Stimulated activated CD4-positive, alpha-beta T cell treated with anti-CD3 and anti-CD28 coated beads, Interleukin-12 subunit alpha, Interleukin-12 subunit beta, amount 100 ng/mL, for 24 hours (primary cell): ENCODE data around the gene PTCHD1.

Experiments
- DNase-seq, 2 experiments: peaks; one replicate each; pipeline ENCODE4 v3.0.0-alpha.2; 2020; ENCODE audit warnings: low read depth in 2 of 2

Gene PTCHD1

DNA sequence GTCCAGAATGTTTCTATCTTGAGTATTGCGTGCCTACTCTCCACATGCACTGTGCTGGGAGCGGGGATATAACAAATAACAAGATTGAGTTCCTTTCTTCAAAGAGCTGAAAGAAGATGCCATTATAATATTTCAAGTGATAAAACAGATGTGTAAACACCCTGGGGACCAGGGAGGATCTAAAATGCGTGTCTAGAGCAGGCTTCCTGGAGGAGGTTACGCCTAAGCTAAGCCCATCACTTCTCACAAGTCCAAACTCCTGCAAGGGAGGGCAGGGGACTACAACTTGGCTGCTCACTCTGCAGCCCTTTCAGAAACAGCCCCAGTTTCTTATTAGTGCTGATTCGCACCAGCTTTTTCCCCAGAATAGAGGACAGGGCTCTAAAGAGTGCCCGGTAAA is 21.5 kb downstream of the PTCHD1 start:
- DNase-seq: no peak

- no peak for DNase-seq
Measured at GRCh38 chrX:23364416-23364815, 29.8 kb downstream of the PTCHD1 start.

GRCh38 chrX:23365541-23365940 is 30.9 kb downstream of the PTCHD1 start:
- DNase-seq: no peak

- DNase-seq: no peak
Measured at GRCh38 chrX:23366914-23367313, 32.3 kb downstream of the PTCHD1 start.

DNA sequence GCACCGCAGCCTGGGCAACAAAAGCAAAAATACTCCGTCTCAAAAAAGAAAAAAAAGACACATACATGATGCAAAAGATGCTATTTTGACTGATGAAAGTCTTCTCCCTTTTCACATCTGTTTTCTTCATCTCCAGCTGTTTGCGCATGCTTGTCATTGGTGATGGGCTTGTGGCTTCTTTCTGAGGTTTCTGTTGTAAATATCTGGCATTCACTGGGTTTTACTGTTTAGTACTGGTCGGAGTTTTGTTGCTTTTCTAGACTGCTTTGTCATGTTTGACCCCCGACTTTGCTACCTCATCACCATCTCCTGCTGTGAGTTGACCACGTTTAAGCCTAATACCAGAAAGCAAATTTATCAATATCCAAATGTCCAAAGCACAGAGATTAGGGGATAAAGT is 34.4 kb downstream of the PTCHD1 start:
- DNase-seq: no peak

GRCh38 chrX:23372220-23372902 is 37.7 kb downstream of the PTCHD1 start:
- no peak for DNase-seq

DNA sequence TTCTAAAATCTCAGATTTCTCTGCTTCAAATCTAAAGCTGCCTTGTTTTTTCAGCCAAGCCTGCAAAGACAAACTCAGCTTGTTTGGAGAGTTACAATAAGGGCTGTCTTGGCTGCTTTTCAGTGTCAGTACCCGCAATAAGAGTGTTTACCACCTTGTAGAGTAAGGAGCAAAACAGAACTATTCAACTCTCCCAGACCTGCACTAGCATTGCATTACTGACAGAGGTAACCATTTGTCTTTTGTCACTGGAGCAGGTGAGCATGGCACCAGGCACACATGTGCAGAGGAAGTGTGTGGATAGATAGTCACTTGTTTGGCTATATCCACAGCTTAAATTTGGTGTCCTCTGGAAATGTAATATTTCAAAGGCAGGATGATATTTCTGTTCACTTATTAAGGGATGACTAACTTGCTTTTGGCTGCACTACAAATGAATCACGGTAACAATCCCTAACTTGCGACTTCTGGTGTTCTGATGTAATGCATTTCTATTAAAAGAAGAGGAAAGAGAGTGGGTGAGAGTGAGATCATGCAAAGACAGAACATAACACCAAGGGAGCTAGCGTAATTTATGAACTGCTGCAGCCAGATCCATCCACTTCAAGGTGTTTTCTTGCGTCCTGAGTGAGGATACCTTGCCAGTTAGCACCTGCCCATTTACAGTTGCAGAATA is 38.6 kb downstream of the PTCHD1 start:
- no peak for DNase-seq

DNA sequence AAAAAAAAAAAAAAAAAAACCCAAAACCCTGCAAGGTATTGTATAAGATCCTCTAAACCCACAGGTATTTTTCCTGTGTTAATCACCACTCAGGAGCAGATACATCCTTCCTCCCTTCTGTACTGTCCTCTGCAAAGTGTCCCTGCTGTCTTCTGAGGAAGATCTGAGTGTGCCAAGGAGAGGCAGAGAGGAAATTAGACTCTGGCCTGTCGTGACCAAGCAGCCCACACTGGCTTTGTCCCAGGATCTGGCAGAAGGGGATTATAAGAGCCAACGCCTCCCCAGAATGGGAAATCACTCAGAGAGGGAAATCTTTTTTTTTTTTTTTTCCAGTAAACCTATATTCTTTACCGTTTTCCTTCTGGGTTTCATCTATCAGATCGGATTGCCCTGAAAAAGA is 39.6 kb downstream of the PTCHD1 start:
- DNase-seq: no peak

DNA sequence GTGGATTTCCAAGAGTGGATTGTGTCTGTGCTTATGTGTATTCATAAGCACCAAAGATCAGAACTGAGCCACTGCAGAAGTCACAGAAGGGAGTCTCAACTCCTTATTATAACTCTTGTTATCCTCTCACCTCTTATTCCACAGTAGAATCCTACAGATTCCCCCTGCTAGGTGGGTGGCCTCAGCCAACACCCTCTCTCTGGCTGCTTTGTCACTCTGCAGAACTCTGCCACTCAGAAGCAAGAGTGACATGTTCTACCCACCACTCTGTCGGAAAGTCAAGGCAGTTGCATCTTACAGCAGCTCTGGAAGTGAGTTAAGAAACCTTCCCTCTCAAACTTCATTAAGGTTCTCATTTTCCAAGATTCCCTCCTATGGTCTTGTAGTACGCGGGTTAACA is 41.9 kb downstream of the PTCHD1 start:
- DNase-seq: no peak

- no peak for DNase-seq
Measured at GRCh38 chrX:23380581-23380980, 45.9 kb downstream of the PTCHD1 start.

DNA sequence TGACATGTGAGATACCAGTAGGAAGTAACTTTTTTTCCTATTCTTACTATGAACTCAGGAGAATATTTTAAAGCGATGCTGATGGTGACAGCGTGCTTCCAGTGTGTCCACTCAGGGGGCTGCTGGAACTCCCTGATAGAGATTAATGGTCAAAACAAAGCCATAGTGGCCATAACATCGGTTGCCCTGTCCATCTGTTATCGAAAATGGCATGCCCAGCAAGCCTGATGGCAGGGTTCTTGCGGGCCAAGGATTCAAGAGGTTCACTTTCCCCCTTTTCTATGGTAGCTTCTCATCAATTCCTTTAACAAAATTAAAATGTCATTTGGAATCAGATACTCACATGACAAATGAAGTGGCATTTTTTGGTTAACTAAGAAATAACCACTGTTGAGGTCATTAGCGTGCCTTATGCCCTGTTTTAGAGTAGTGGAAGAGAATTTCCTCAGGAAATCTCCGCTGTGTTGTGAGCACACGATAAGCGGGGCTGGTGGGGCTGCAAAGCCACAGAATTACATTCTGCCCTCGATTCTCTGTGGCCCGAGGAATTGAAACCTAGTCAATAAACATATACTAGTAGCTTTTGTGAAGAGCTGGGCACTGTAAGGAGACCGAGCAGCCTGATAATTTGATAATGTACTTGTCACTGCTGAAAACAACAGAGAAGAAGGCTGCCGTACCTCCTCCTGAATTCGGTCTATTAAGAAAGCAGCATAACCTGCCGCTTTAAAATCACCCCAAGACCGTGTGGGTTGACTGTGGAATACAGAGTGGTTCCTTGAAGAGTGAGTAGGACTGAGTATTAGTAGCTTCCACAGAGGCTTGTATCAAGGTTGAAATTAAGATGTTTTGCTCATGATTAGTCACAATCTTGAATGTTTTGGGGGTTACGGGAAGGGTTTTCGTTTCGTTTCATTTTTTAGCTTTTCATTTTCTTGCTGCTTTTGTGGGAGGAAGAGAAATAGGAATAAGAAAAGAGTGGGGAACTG is 46.7 kb downstream of the PTCHD1 start:
- DNase-seq: no peak

DNA sequence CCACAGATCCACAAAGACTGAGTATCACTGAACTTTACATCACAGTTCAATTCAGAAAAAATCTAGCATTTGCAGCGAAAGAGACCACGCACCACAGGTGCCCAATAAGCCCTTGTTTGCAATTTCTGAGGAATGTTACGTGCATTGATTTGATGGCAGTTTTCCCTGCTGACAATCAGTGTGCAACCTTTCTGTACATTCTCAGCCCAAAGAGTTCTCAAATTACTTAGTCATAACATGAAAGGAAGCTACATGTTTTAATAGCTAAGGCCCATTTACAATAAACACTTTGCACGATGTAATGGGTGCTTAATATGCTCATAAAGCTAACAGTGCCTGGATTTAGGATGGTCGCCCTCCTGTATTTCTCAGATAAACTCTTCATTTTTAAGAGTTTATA is 47.9 kb downstream of the PTCHD1 start:
- DNase-seq: no peak

DNA sequence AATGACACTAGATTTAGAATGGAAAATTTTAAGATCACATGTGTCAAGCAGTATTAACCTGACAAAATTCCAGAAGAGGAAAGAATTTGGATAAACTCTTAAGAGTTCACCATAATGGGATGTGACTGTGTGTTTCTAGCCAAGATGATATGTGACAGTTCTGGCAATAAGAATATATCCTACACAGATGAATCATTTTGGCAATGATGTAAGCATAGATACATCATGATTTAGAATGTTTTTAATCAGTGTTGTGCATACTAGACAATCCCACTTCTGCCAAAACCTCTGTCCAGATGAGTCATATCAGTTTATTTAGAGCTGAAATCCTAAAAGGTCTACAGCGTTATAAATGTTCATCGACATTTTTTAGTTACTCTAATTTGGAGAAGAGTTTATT is 48.8 kb downstream of the PTCHD1 start:
- DNase-seq: no peak

DNA sequence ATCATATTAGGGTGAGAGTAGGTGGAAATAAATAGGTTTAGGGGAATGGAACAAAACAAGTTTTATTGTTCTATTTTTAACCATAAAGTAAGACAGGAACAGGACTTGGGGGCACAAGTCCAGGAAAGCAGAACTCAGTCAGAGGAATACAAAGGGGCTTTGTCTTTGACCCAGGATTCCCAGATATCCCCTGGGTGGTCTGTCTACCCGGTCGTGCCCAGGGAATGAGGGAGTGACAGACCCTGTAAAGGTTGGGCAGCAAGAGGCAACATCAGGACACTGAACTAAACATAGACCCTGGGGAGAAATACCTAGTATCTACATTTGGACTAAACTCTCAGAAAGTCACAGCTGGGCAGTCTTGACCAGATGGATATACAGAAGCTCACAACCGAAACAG is 50.6 kb downstream of the PTCHD1 start:
- DNase-seq: no peak

- no peak for DNase-seq
Measured at GRCh38 chrX:23386260-23386659, 51.6 kb downstream of the PTCHD1 start.

- DNase-seq: no peak
Measured at GRCh38 chrX:23386726-23387125, 52.1 kb downstream of the PTCHD1 start.

- no peak for DNase-seq
Measured at GRCh38 chrX:23387550-23388184, 53.0 kb downstream of the PTCHD1 start.

GRCh38 chrX:23389196-23389792 is 54.6 kb downstream of the PTCHD1 start:
- DNase-seq: no peak

DNA sequence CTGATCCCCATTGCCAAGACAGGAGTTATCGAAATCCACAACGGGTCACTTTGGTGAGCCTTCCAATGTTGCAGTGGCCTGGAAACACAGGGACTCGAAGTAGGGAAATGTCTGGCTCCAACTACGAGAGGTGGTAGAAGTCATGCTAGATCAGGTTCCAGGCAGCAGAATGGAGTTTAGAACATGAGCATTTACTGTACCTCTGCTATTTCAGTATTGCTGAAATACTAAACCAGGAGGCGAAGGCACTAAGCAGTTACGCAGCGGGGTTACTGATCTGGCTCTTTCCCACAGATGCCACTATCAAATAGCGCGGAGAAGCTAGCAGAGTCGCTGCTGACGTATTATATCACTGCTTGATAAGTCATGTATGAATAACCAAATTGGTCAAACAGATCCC is 56.3 kb downstream of the PTCHD1 start:
- no peak for DNase-seq

DNA sequence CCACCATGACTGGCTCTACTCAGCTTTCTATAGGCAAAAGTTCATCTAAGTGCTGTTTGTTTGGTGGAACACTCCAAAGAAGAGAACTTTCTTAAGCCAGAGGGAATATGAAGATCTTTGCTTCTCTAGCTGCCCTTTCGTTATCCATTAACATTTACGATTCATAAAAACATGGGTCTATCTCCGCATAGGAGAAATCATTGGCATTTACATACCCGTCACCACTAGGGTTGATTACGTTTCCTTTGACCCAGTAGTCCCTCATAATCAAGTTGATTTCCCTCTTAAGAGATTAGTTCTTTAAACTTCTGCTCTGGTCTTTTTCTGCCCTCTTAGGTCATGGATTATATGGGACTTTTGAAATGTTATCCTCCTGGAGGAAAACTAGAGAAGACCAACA is 57.5 kb downstream of the PTCHD1 start:
- no peak for DNase-seq

DNA sequence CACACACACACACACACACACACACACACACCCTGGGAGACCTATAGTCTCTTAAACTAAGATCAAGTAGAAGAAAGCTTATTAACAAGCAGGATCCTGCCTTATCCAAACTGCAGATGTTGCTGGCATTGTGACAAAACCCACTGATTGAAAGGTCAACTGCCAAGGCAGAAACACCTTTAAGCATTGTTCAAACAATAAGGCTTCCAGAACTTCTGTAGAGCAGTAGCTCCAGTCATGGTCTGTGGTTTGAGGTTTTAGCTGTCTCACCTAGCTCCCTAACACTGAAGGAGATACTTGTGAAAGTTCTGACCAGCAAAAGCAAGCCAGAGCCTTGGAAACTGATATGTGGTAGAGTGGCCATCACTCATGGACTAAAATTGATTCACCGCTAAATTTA is 59.8 kb downstream of the PTCHD1 start:
- DNase-seq: no peak

GRCh38 chrX:23396263-23396662 is 61.6 kb downstream of the PTCHD1 start:
- no peak for DNase-seq
